Neural cell (in vitro differentiated cells): ENCODE data around the gene NSMCE1.

Experiments
- CTCF ChIP-seq: fragments of 450-650 bp; IDR thresholded peaks from 2 replicates; pipeline ENCODE4 v1.5.1; 2014; ENCODE audit warnings: antibody characterized with exemption, mild to moderate bottlenecking, moderate library complexity; ENCODE audit not compliant: poor library complexity, severe bottlenecking
- EP300 ChIP-seq: fragments of 450-650 bp; conservative IDR thresholded peaks from 2 replicates; pipeline ENCODE4 v1.6.1; 2014; ENCODE audit warnings: antibody characterized with exemption, mild to moderate bottlenecking, moderate library complexity; ENCODE audit not compliant: poor library complexity, severe bottlenecking
- EZH2 ChIP-seq: fragments of 200-600, 300-800 bp; shearing (Covaris generic), sonication (generic); IDR thresholded peaks from 2 replicates; pipeline ENCODE4 v1.6.1; 2014; ENCODE audit warnings: antibody characterized with exemption, low read length, borderline replicate concordance, mild to moderate bottlenecking; ENCODE audit not compliant: insufficient read depth, poor library complexity, severe bottlenecking
- POLR2AphosphoS5 ChIP-seq: IDR thresholded peaks from 2 replicates; pipeline ENCODE4 v1.6.1; 2012
- REST ChIP-seq: IDR thresholded peaks from 2 replicates; pipeline ENCODE4 v1.6.1; 2012; ENCODE audit warnings: borderline replicate concordance
- SMC3 ChIP-seq: fragments of 450-650 bp; conservative IDR thresholded peaks from 2 replicates; pipeline ENCODE4 v1.6.1; 2014; ENCODE audit warnings: antibody characterized with exemption, mild to moderate bottlenecking, moderate library complexity; ENCODE audit not compliant: poor library complexity
- TAF1 ChIP-seq: IDR thresholded peaks from 2 replicates; pipeline ENCODE4 v1.6.1; 2012; ENCODE audit warnings: low read depth

- TF ChIP-seq CTCF (no peak), EZH2 (no peak), REST (no peak), POLR2AphosphoS5 (no peak), TAF1 (no peak), SMC3 (no peak), EP300 (no peak)
Measured at GRCh38 chr16:27287051-27287811, 18.7 kb upstream of the NSMCE1 start.
